H1 (cell line): ENCODE data around the gene PAN2. TPM values are rescaled to one million over a fixed set of nuclear protein-coding genes. Genes with fewer than 3 reads are reported as not detected.

ENCODE experiments used
- CTBP2 ChIP-seq: IDR thresholded peaks from 2 replicates; pipeline ENCODE4 v1.7.0; 2011; ENCODE audit warnings: borderline replicate concordance, mild to moderate bottlenecking, moderate library complexity, mixed read lengths, low read length; ENCODE audit not compliant: insufficient read depth, insufficient read length
- RNF2 ChIP-seq: fragments of 200-900, 300-1000 bp; sonication (generic); IDR thresholded peaks from 2 replicates; pipeline ENCODE4 v1.7.1; 2016; ENCODE audit warnings: borderline replicate concordance, low read depth, mild to moderate bottlenecking, antibody characterized with exemption, low read length; ENCODE audit not compliant: poor library complexity, severe bottlenecking; ENCODE audit errors: missing control alignments
- SIX5 ChIP-seq: IDR thresholded peaks from 2 replicates; pipeline ENCODE4 v1.6.1; 2011; ENCODE audit warnings: mild to moderate bottlenecking, low read depth, low read length
- SP4 ChIP-seq: IDR thresholded peaks from 2 replicates; pipeline ENCODE4 v1.6.1; 2012; ENCODE audit warnings: low read length, inconsistent platforms
- polyA plus RNA-seq, 7 experiments: library from polyadenylated mRNA; depleted of rRNA in 3 of 7; stranded (reverse) in 5 of 7; unstranded in 2 of 7; fragments of >200 nt in 5 of 7; fragments of 200-250 nt in 2 of 7; gene quantifications; 1 replicate in 5 of 7; 2 replicates in 1 of 7; 4 replicates in 1 of 7; pipeline versions ENCODE4 v1.2.1 to v1.2.3, GENCODE V29; 2011 to 2013; ENCODE audit warnings: missing spikeins in 2 of 7, mixed read lengths in 2 of 7
- total RNA-seq: library from RNA; stranded (reverse); fragmentation: NEBNext Ultra II Directional; extraction: Animal tissue kit (Norgen Biotek cat#: 25700); gene quantifications from 2 replicates; pipeline ENCODE4 v1.2.1, GENCODE V29; 2021

The PAN2 gene
- total and polyA plus RNA-seq, 2 of the 8 experiments (the other 6 are each of a cell fraction or from before 2014, with no cell fraction given): 29.6 to 36.7 TPM

DNA sequence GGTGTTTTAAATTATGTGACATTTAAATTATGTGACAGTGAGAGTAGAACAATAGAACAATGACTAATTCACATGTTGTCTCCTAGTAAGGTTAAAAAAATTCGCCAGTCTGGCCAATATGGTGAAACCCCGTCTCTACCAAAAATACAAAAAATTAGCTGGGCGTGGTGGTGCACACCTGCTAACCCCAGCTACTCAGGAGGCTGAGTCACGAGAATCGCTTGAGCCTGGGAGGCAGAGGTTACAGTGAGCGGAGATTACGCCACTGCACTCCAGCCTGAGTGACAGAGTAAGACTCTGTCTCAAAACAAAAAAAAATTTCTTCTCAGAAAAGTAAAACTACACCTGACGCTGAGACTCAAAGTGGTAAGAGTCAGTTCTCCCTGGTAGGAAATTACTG lies 36.4 kb downstream of the PAN2 start (continued):
- no peak for TF ChIP-seq RNF2
- no peak for TF ChIP-seq CTBP2
- TF ChIP-seq SIX5: no peak
- TF ChIP-seq SP4: no peak
